B cell (primary cell): ENCODE measurements around the gene PGA5. TPM values are rescaled to one million over a fixed set of nuclear protein-coding genes. Genes with fewer than 3 reads are reported as not detected.

Experiments used
- ATAC-seq: fragments of 200-7000 bp; cut with Tn5 transposase; one replicate; pipeline ENCODE4 v1.10.0; 2021; ENCODE audit warnings: low read depth, mild to moderate bottlenecking, moderate number of reproducible peaks, moderate library complexity
- CTCF ChIA-PET: fragments of 350-600 bp; sonication (Branson Sonifier 250); formaldehyde crosslinking; loops from one replicate; lab custom pipeline; 2021; ENCODE audit warnings: antibody characterized with exemption, inconsistent platforms; lab: Charles Lee
- POLR2A ChIA-PET: fragments of 350-600 bp; sonication (Branson Sonifier 250); formaldehyde crosslinking; loops from one replicate; lab custom pipeline; 2021; ENCODE audit warnings: antibody characterized with exemption; lab: Charles Lee
- DNase-seq: peaks from one replicate; pipeline ENCODE4 v3.0.0; 2013
- H2AFZ ChIP-seq: 2 replicates; pipeline ENCODE4 v1.6.1; 2012; ENCODE audit warnings: mild to moderate bottlenecking, low read depth, low read length; ENCODE audit not compliant: insufficient read depth, poor library complexity, severe bottlenecking
- H3K27ac ChIP-seq, 2 donors: 1 replicate in 1 of 2; 2 replicates in 1 of 2; pipeline ENCODE4 v1.5.1; 2012 to 2013; ENCODE audit warnings: low read length in 2 of 2, mild to moderate bottlenecking in 2 of 2, moderate library complexity in 1 of 2
- H3K27me3 ChIP-seq, 4 experiments: fragments of 200-600 bp in 1 of 4; sonication (generic) in 1 of 4; replicated peaks in 1 of 4; 1 replicate in 2 of 4; 2 replicates in 2 of 4; pipeline versions ENCODE4 v1.6.1 to v1.7.0; 2013 to 2016; ENCODE audit warnings: low read length in 3 of 4, mild to moderate bottlenecking in 2 of 4, mixed read lengths in 1 of 4, moderate library complexity in 1 of 4; ENCODE audit not compliant: insufficient read depth in 4 of 4, control insufficient read depth in 3 of 4; ENCODE audit errors: control extremely low read depth in 1 of 4
- H3K36me3 ChIP-seq, 2 experiments: replicated peaks in 1 of 2; 1 replicate in 1 of 2; 2 replicates in 1 of 2; pipeline versions ENCODE4 v1.6.1 to v1.7.1; 2013; ENCODE audit warnings: low read length in 1 of 2; ENCODE audit not compliant: insufficient read depth in 2 of 2, control insufficient read depth in 1 of 2; ENCODE audit errors: control extremely low read depth in 1 of 2, extremely low read depth in 1 of 2
- H3K4me1 ChIP-seq, 2 donors: fragments of 200-600 bp in 1 of 2; sonication (generic) in 1 of 2; 1 replicate in 1 of 2; 2 replicates in 1 of 2; pipeline versions ENCODE4 v1.5.1 to v1.6.1; 2013 to 2017; ENCODE audit warnings: low read length in 2 of 2; ENCODE audit not compliant: control insufficient read depth in 2 of 2, insufficient read depth in 2 of 2
- H3K4me2 ChIP-seq: replicated peaks from 2 replicates; pipeline ENCODE3; 2012; ENCODE audit warnings: mild to moderate bottlenecking, low read depth, low read length; ENCODE audit not compliant: poor library complexity, severe bottlenecking
- H3K4me3 ChIP-seq, 5 experiments: fragments of 200-600 bp in 1 of 5; sonication (generic) in 1 of 5; 1 replicate in 3 of 5; 2 replicates in 2 of 5; pipeline versions ENCODE4 v1.5.1 to v1.7.0; 2011 to 2016; ENCODE audit warnings: low read length in 4 of 5, mild to moderate bottlenecking in 4 of 5, low read depth in 2 of 5, control low read depth in 1 of 5, moderate library complexity in 1 of 5; ENCODE audit not compliant: insufficient read depth in 1 of 5; ENCODE audit errors: control extremely low read depth in 1 of 5, extremely low read depth in 1 of 5
- H3K79me2 ChIP-seq: fragments of 200-600 bp; sonication (generic); one replicate; pipeline ENCODE4 v1.6.0; 2016; ENCODE audit warnings: low read length; ENCODE audit not compliant: control insufficient read depth, insufficient read depth
- H3K9ac ChIP-seq: fragments of 200-600 bp; sonication (generic); 2 replicates; pipeline ENCODE4 v1.6.1; 2017; ENCODE audit warnings: mild to moderate bottlenecking, low read length, moderate library complexity
- H3K9me3 ChIP-seq, 3 donors: one replicate each; pipeline versions ENCODE4 v1.6.1 to v1.7.1; 2013; ENCODE audit warnings: low read length in 2 of 3; ENCODE audit not compliant: control insufficient read depth in 2 of 3, insufficient read depth in 1 of 3; ENCODE audit errors: control extremely low read depth in 1 of 3
- H4K20me1 ChIP-seq: 2 replicates; pipeline ENCODE4 v1.6.0; 2012; ENCODE audit warnings: mild to moderate bottlenecking, low read length; ENCODE audit not compliant: insufficient read depth, control insufficient read depth, poor library complexity, severe bottlenecking
- H3K27ac Mint-ChIP-seq: one replicate; pipeline ENCODE4 v1.8.0; 2021; ENCODE audit warnings: mixed read lengths
- H3K27me3 Mint-ChIP-seq: one replicate; pipeline ENCODE4 v1.8.0; 2021; ENCODE audit warnings: mixed read lengths
- H3K4me1 Mint-ChIP-seq: one replicate; pipeline ENCODE4 v1.8.0; 2021; ENCODE audit warnings: mixed read lengths
- H3K4me3 Mint-ChIP-seq: one replicate; pipeline ENCODE4 v1.8.0; 2021; ENCODE audit warnings: mixed read lengths
- H3K9me3 Mint-ChIP-seq: one replicate; pipeline ENCODE4 v1.8.0; 2022; ENCODE audit warnings: mixed read lengths; ENCODE audit not compliant: insufficient read depth
- CTCF ChIP-seq: fragments of 200-600 bp; IDR thresholded peaks from one replicate; pipeline ENCODE4 v1.8.0; 2022; ENCODE audit warnings: antibody characterized with exemption, mild to moderate bottlenecking
- EZH2 ChIP-seq: IDR thresholded peaks from 2 replicates; pipeline ENCODE4 v1.6.1; 2012; ENCODE audit warnings: borderline replicate concordance, low read depth, mild to moderate bottlenecking, moderate library complexity, low read length; ENCODE audit not compliant: insufficient read depth, poor library complexity, severe bottlenecking
- WGBS: methylation state at CpG from one replicate; pipeline ENCODE4 v1.1.5; 2013; ENCODE audit warnings: missing lambda C conversion rate; ENCODE audit not compliant: insufficient coverage; 5-methylcytosine and 5-hydroxymethylcytosine counted together
- intact Hi-C: fragments of 100-400 bp; cut with micrococcal nuclease; formaldehyde crosslinking; loops from one replicate; pipeline ENCODE4 v1.10.0; 2022
- polyA plus RNA-seq: library from polyadenylated mRNA; depleted of rRNA; stranded (reverse); fragments of >200 nt; gene quantifications from 2 replicates; pipeline ENCODE4 v1.2.3, GENCODE V29; 2012
- total RNA-seq, 2 donors: library from RNA; stranded (reverse); fragments of 120-200 nt in 1 of 2; gene quantifications; 1 replicate in 1 of 2; 2 replicates in 1 of 2; pipeline versions ENCODE4 v1.2.3 to v1.2.4, GENCODE V29; 2013 to 2022

PGA5 gene
- total and polyA plus RNA-seq, 2 donors (not counting 1 experiment from before 2014, with no cell fraction given) = not detected

- H3K27ac Mint-ChIP-seq = no peak overlapping the region
- POLR2A ChIA-PET = no interaction called here
Measured at GRCh38 chr11:61297341-61297740, 56.4 kb downstream of the PGA5 start.

GRCh38 chr11:61297746-61298145 lies 56.8 kb downstream of the PGA5 start:
- no peak for TF ChIP-seq EZH2
- no peak for TF ChIP-seq CTCF
- ChIA-PET POLR2A (no interaction called here), CTCF (no interaction called here)
- Mint-ChIP-seq H3K27ac (no peak overlapping the region), H3K4me1 (peaks cover 14% of the 10 kb centered on the region), H3K27me3 (no peaks in the 10 kb centered on the region), H3K9me3 (no peaks in the 10 kb centered on the region), H3K4me3 (peak overlapping the region; percentile 32)
- DNase-seq = no peak
- intact Hi-C loops = no loop called here
- no peak overlapping the region for H3K4me2 ChIP-seq
- H2AFZ ChIP-seq = no peak overlapping the region
- no peaks in the 10 kb centered on the region for H3K9me3 ChIP-seq
- peaks cover 0 to 36% of the 10 kb centered on the region in 2 experiments for H3K36me3 ChIP-seq
- H3K4me1 ChIP-seq = peaks cover 8 to 21% of the 10 kb centered on the region in 2 donors
- 25% methylated on average over 3 of the region's 5 CpGs for WGBS
- H4K20me1 ChIP-seq = no peaks in the 10 kb centered on the region
- no peak overlapping the region for H3K9ac ChIP-seq
- no peak overlapping the region for H3K4me3 ChIP-seq
- ATAC-seq = no peak
- H3K79me2 ChIP-seq = no peaks in the 10 kb centered on the region
- H3K27me3 ChIP-seq = no peaks in the 10 kb centered on the region
- H3K27ac ChIP-seq = no peak overlapping the region

More at GRCh38 chr11:61297341-61297740, 56.4 kb downstream of the PGA5 start:
- H3K9ac ChIP-seq = no peak overlapping the region
- DNase-seq (no peak), ATAC-seq (no peak)
- CTCF ChIA-PET = no interaction called here
- H4K20me1 ChIP-seq = no peaks in the 10 kb centered on the region
- peaks cover 14% of the 10 kb centered on the region for H3K4me1 Mint-ChIP-seq
- H3K9me3 Mint-ChIP-seq = no peaks in the 10 kb centered on the region
- no peak overlapping the region for H3K4me2 ChIP-seq
- WGBS = 40% methylated on average over 1 of the region's 1 CpG
- peaks cover 0 to 32% of the 10 kb centered on the region in 2 experiments for H3K36me3 ChIP-seq
- H3K4me1 ChIP-seq = peaks cover 8 to 21% of the 10 kb centered on the region in 2 donors
- H3K27me3 Mint-ChIP-seq = no peaks in the 10 kb centered on the region
- no peak overlapping the region for H3K4me3 ChIP-seq
- H3K27me3 ChIP-seq = no peaks in the 10 kb centered on the region
- no peaks in the 10 kb centered on the region for H3K79me2 ChIP-seq
- H2AFZ ChIP-seq = no peak overlapping the region
- H3K4me3 Mint-ChIP-seq = peak overlapping the region; percentile 32
- intact Hi-C loops = no loop called here
- no peaks in the 10 kb centered on the region for H3K9me3 ChIP-seq
- TF ChIP-seq CTCF (no peak), EZH2 (no peak)
- no peak overlapping the region for H3K27ac ChIP-seq
